Activated CD8-positive, alpha-beta T cell treated with anti-CD3 and anti-CD28 coated beads for 36 hours (primary cell): ENCODE data around the gene PTK6. TPM values are rescaled to one million over a fixed set of nuclear protein-coding genes. Genes with fewer than 3 reads are reported as not detected.
"Not testable (repeated sequence)": the region's sequence is repeated elsewhere in the genome, so short reads cannot be mapped to it uniquely, and the experiment has no call there.

Source experiments
- ATAC-seq: fragments of 200-7000 bp; cut with Tn5 transposase; one replicate; pipeline ENCODE4 v1.10.0; 2021; ENCODE audit warnings: mild to moderate bottlenecking, moderate library complexity
- CTCF ChIA-PET: fragments of 350-600 bp; sonication (Branson Sonifier 250); formaldehyde crosslinking; loops from one replicate; lab custom pipeline; 2021; ENCODE audit warnings: antibody characterized with exemption; lab: Charles Lee
- POLR2A ChIA-PET: fragments of 350-600 bp; sonication (Branson Sonifier 250); formaldehyde crosslinking; loops from one replicate; lab custom pipeline; 2021; ENCODE audit warnings: antibody characterized with exemption; lab: Charles Lee
- DNase-seq: peaks from one replicate; pipeline ENCODE4 v3.0.0-alpha.2; 2020
- H3K27ac Mint-ChIP-seq: one replicate; pipeline ENCODE4 v1.8.0; 2021; ENCODE audit warnings: mild to moderate bottlenecking, mixed read lengths
- H3K27me3 Mint-ChIP-seq: one replicate; pipeline ENCODE4 v1.8.0; 2021; ENCODE audit warnings: mixed read lengths
- H3K36me3 Mint-ChIP-seq: one replicate; pipeline ENCODE4 v1.8.0; 2021; ENCODE audit warnings: low read depth, mixed read lengths
- H3K4me1 Mint-ChIP-seq: one replicate; pipeline ENCODE4 v1.8.0; 2021; ENCODE audit warnings: low read depth, mixed read lengths
- H3K4me3 Mint-ChIP-seq: one replicate; pipeline ENCODE4 v1.8.0; 2021; ENCODE audit warnings: mild to moderate bottlenecking, moderate library complexity, mixed read lengths
- H3K9me3 Mint-ChIP-seq: one replicate; pipeline ENCODE4 v1.8.0; 2021; ENCODE audit warnings: mixed read lengths
- intact Hi-C: fragments of 100-400 bp; cut with micrococcal nuclease; formaldehyde crosslinking; loops from one replicate; pipeline ENCODE4 v1.10.0; 2022
- total RNA-seq, 2 experiments: library from RNA; stranded (reverse); gene quantifications; one replicate each; pipeline ENCODE4 v1.2.3, GENCODE V29; 2021
- TF ChIP-seq, protein P1 (sequence below): fragments of 200-600 bp; IDR thresholded peaks from one replicate; pipeline ENCODE4 v1.8.0; 2022; ENCODE audit warnings: antibody characterized with exemption, mild to moderate bottlenecking

PTK6 gene
- total RNA-seq, 2 experiments from 2014 or later: 0.18 TPM; not detected in 1

DNA sequence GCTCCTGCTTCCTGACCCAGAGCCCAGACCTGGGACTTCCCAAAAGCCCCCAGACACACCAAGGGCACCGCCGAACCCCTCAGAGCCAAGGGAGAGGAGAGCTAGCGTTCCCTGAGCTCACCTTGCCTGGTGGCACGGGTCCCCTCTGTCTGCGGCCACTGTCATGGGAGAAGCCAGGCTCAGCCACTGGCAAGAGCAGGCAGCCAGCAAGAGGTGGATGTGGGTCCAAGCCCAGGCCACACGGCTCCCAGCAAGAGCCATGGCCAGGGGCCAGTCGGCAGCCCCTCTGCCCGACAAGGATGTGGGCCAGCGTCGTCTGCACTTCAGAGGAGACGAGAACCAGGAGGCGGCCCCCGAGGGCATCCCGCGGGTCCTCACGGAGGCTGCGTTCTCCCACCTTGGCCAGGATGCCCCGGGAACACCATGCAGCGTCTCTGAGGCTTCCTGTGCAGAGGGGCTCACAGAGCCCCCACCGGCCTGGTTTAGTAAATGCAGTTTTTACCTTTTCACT, 18.8 kb downstream of the PTK6 start:
- Mint-ChIP-seq H3K36me3 (peaks cover 21% of the 10 kb centered on the region), H3K27ac (no peak overlapping the region), H3K4me3 (no peak overlapping the region), H3K4me1 (peaks cover 11% of the 10 kb centered on the region), H3K9me3 (peaks cover 7% of the 10 kb centered on the region), H3K27me3 (peaks cover 2% of the 10 kb centered on the region)
- ATAC-seq: no peak
- DNase-seq: no peak
- intact Hi-C loops: no loop called here
- CTCF ChIA-PET: interaction anchor here (0.9 to 2.4 kb wide), 2 partner anchors 19 to 22 kb away, joined by 5 to 12 read pairs; partner anchors contain the start of gene PTK6
- POLR2A ChIA-PET: interaction anchor here (0.7 to 1.2 kb wide), 2 partner anchors 11 to 506 kb away, joined by 3 to 4 read pairs; no protein-coding TSS in a partner anchor
- TF ChIP-seq, protein P1, sequence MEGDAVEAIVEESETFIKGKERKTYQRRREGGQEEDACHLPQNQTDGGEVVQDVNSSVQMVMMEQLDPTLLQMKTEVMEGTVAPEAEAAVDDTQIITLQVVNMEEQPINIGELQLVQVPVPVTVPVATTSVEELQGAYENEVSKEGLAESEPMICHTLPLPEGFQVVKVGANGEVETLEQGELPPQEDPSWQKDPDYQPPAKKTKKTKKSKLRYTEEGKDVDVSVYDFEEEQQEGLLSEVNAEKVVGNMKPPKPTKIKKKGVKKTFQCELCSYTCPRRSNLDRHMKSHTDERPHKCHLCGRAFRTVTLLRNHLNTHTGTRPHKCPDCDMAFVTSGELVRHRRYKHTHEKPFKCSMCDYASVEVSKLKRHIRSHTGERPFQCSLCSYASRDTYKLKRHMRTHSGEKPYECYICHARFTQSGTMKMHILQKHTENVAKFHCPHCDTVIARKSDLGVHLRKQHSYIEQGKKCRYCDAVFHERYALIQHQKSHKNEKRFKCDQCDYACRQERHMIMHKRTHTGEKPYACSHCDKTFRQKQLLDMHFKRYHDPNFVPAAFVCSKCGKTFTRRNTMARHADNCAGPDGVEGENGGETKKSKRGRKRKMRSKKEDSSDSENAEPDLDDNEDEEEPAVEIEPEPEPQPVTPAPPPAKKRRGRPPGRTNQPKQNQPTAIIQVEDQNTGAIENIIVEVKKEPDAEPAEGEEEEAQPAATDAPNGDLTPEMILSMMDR: no peak

DNA sequence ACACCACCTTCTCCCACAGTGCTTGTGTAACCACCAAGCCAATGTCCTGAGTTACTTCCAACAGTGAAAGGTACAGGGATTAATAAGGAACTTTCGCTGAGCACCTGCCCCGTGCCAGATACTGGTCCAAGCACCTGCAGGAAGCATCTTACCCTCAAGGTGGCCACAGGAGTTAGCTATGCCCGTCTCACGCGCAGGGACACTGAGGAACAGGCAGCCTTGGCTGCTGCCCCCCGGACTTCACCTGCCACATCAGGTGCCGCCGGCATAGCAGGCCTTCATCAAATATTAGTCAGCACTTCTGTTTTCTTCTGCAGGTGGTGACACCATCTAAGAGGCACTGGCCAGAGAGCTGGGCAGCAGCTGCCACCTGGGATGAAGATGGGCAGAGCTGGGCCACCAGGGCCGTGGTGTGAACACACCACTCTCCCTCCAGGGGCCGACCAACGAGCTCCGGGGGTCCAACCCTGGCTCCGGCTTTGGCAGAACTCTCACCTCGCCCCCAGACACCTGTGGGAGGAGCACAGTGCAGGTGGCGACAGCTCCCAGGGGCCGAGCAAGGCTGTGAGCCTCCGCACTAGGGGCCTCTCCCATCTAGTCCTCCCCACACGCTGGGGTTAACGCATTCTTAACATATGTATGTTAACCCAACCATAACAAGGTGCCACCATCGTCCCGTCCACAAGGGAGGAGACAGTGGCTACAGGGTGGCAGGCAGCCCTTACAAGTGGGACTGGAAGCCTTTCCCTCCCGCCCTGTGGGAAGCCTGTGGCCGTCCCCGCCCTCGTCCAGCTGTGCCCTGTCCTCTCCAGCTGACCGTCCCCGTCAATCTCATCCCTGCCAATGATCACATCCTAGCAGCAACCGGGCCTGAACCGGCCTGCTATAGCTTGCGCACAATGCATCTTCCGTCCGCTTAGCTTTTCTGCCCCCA, 19.5 kb downstream of the PTK6 start:
- ChIA-PET POLR2A (no interaction called here), CTCF (interaction anchor here (0.9 to 2.4 kb wide), 3 partner anchors 20 to 65 kb away, joined by 3 to 12 read pairs (median 5); partner anchors contain the start of gene PTK6)
- H3K4me1 Mint-ChIP-seq: peaks cover 10% of the 10 kb centered on the region
- H3K27me3 Mint-ChIP-seq: peaks cover 9% of the 10 kb centered on the region
- H3K9me3 Mint-ChIP-seq: peaks cover 6% of the 10 kb centered on the region
- peaks cover 13% of the 10 kb centered on the region for H3K36me3 Mint-ChIP-seq
- TF ChIP-seq, protein P1: no peak
- intact Hi-C loops: no loop called here
- DNase-seq: no peak
- ATAC-seq: no peak
- no peak overlapping the region for H3K27ac Mint-ChIP-seq
- H3K4me3 Mint-ChIP-seq: no peak overlapping the region

DNA sequence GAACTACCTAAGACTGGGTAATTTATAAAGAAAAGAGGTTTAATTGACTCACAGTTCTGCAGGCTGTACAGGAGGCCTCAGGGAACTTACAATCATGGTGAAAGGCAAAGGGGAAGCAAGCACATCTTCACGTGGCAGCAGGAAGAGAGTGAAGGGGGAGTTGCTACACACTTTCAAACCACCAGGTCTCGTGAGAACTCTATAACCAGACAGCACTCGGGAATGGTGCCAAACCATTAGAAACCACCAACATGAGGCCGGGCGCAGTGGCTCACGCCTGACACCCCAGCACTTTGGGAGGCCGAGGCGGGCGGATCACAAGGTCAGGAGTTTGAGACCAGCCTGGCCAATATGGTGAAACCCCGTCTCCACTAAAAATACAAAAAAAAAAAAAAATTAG, 22.7 kb downstream of the PTK6 start:
- CTCF ChIA-PET, H3K27ac Mint-ChIP-seq, DNase-seq, H3K4me1 Mint-ChIP-seq, intact Hi-C loops, ATAC-seq, POLR2A ChIA-PET, H3K9me3 Mint-ChIP-seq, H3K36me3 Mint-ChIP-seq, H3K4me3 Mint-ChIP-seq: not testable (repeated sequence)
- H3K27me3 Mint-ChIP-seq: peaks cover 22% of the 10 kb centered on the region

DNA sequence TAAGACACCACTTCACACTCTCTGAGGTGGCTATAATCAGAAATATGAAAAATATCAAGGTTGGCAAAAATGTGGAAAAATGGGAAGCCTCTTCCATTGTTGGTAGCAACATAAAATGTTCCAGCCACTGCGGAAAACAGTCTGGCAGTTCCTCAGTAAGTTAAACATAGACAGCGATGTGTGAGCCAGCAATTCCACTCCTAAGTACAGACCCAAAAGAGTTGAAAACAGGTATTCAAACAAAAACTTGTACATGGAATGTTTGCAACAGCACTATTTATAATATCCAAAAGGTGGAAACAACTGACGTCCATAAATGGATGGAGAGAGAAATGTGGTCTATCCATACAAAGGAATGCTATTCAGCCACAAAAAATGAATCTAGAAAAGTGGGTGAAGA, 24.0 kb downstream of the PTK6 start:
- no peak overlapping the region for H3K27ac Mint-ChIP-seq
- H3K9me3 Mint-ChIP-seq: peaks cover 4% of the 10 kb centered on the region

GRCh38 chr20:63509088-63509564, 28.1 kb downstream of the PTK6 start:
- Mint-ChIP-seq H3K27ac (no peak overlapping the region), H3K4me3 (no peak overlapping the region), H3K4me1 (peaks cover 14% of the 10 kb centered on the region), H3K36me3 (no peaks in the 10 kb centered on the region), H3K9me3 (peaks cover 10% of the 10 kb centered on the region), H3K27me3 (peaks cover 50% of the 10 kb centered on the region)
- TF ChIP-seq, protein P1: no peak
- ChIA-PET POLR2A (interaction anchor here (0.7 kb wide), 1 partner anchor 127 kb away, joined by 3 read pairs; no protein-coding TSS in a partner anchor), CTCF (interaction anchor here (1.9 kb wide), 1 partner anchor 13 kb away, joined by 9 read pairs; no protein-coding TSS in a partner anchor)
- intact Hi-C loops: no loop called here
- ATAC-seq (no peak), DNase-seq (no peak)

More for the DNA sequence above, 24.0 kb downstream of the PTK6 start:
- H3K4me1 Mint-ChIP-seq: peaks cover 2% of the 10 kb centered on the region
- ATAC-seq (no peak), DNase-seq (no peak)
- H3K36me3 Mint-ChIP-seq: no peaks in the 10 kb centered on the region
- ChIA-PET POLR2A (no interaction called here), CTCF (no interaction called here)
- peaks cover 31% of the 10 kb centered on the region for H3K27me3 Mint-ChIP-seq
- H3K4me3 Mint-ChIP-seq: no peak overlapping the region
- intact Hi-C loops: no loop called here
- TF ChIP-seq, protein P1: no peak
